Activated CD4-positive, alpha-beta T cell treated with anti-CD3 and anti-CD28 coated beads, Interleukin-2, amount 10 ng/mL, durations not matched to agents 24 days and 14 days (primary cell): Measurements from ENCODE around the gene MAPT. TPM values are rescaled to one million over a fixed set of nuclear protein-coding genes. Genes with fewer than 3 reads are reported as not detected.

Experiments
- DNase-seq: peaks from one replicate; pipeline ENCODE4 v3.0.0; 2022
- H3K27ac Mint-ChIP-seq: one replicate; pipeline ENCODE4 v1.8.0; 2022; ENCODE audit warnings: mild to moderate bottlenecking, mixed read lengths
- H3K27me3 Mint-ChIP-seq: one replicate; pipeline ENCODE4 v1.8.0; 2022; ENCODE audit warnings: mixed read lengths
- H3K36me3 Mint-ChIP-seq: one replicate; pipeline ENCODE4 v1.8.0; 2022; ENCODE audit warnings: low read depth, mild to moderate bottlenecking, mixed read lengths
- H3K4me1 Mint-ChIP-seq: one replicate; pipeline ENCODE4 v1.8.0; 2021; ENCODE audit warnings: mixed read lengths
- H3K4me3 Mint-ChIP-seq: one replicate; pipeline ENCODE4 v1.8.0; 2022; ENCODE audit warnings: mild to moderate bottlenecking, moderate library complexity, mixed read lengths
- H3K9me3 Mint-ChIP-seq: one replicate; pipeline ENCODE4 v1.8.0; 2021; ENCODE audit warnings: mixed read lengths
- intact Hi-C: fragments of 100-400 bp; cut with micrococcal nuclease; formaldehyde crosslinking; loops from one replicate; pipeline ENCODE4 v1.15.1; 2023
- total RNA-seq: library from RNA; stranded (reverse); gene quantifications from 2 replicates; pipeline ENCODE4 v1.2.3, GENCODE V29; 2022

The MAPT gene
- total RNA-seq, 1 donor from 2014 or later, result 0.37 TPM

DNA sequence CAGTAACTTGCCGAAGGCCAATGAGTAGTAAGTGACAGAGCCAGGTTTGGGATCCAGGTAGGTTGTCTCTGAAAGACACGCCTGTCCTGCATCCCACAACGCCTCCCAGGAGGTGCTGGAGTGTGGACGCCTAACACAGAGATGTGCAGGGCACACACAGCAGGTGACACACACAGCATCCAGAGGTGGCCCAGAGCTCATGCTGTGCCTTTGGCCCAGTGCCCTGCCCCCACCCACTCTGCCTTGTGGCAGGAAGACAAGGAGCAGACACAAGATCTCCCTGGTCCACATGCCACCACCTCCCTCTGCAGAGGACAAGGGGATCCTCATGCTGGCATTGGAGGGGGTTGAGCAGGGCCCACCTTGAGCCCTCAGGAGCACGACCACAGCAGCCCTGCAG is 90.0 kb downstream of the MAPT start:
- H3K27me3 Mint-ChIP-seq, result no peaks in the 10 kb centered on the region
- no peak overlapping the region for H3K27ac Mint-ChIP-seq
- H3K36me3 Mint-ChIP-seq, result no peaks in the 10 kb centered on the region
- intact Hi-C loops, result no loop called here
- H3K4me3 Mint-ChIP-seq, result no peak overlapping the region
- no peaks in the 10 kb centered on the region for H3K4me1 Mint-ChIP-seq
- no peaks in the 10 kb centered on the region for H3K9me3 Mint-ChIP-seq
- no peak for DNase-seq

DNA sequence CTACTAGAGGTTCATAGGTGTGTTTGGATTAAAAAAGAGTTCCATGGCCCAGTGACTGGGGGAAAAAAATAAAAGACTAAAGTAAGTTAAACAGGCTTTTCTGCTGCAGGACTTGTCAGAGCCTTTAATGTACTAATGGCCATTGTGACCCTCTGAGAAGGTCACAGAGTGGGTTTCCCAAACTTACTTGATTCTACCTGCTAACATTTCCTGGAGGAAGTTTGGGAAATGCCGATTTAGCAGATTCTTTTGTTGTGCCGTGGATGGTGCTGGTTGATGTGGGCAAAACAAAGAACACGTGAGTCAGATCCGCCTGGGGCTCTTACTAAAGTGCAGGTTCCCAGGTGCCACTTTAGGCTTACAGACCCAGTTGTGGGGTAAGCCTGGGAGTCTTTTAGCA is 91.1 kb downstream of the MAPT start:
- no peak for DNase-seq
- Mint-ChIP-seq H3K27me3 (no peaks in the 10 kb centered on the region), H3K27ac (no peak overlapping the region), H3K9me3 (no peaks in the 10 kb centered on the region), H3K4me3 (no peak overlapping the region), H3K4me1 (no peaks in the 10 kb centered on the region), H3K36me3 (no peaks in the 10 kb centered on the region)
- intact Hi-C loops, result no loop called here

GRCh38 chr17:45986056-45986455 is 91.7 kb downstream of the MAPT start:
- no peak overlapping the region for H3K27ac Mint-ChIP-seq
- no peaks in the 10 kb centered on the region for H3K4me1 Mint-ChIP-seq
- no peaks in the 10 kb centered on the region for H3K36me3 Mint-ChIP-seq
- no peak for DNase-seq
- no peak overlapping the region for H3K4me3 Mint-ChIP-seq
- no peaks in the 10 kb centered on the region for H3K9me3 Mint-ChIP-seq
- intact Hi-C loops, result no loop called here
- no peaks in the 10 kb centered on the region for H3K27me3 Mint-ChIP-seq

GRCh38 chr17:45987706-45988105 is 93.4 kb downstream of the MAPT start:
- Mint-ChIP-seq H3K27me3 (no peaks in the 10 kb centered on the region), H3K4me3 (no peak overlapping the region), H3K4me1 (no peaks in the 10 kb centered on the region), H3K27ac (no peak overlapping the region), H3K9me3 (no peaks in the 10 kb centered on the region), H3K36me3 (no peaks in the 10 kb centered on the region)
- DNase-seq, result no peak
- intact Hi-C loops, result no loop called here

GRCh38 chr17:45989759-45990158 is 95.4 kb downstream of the MAPT start:
- Mint-ChIP-seq H3K27ac (no peak overlapping the region), H3K4me1 (no peaks in the 10 kb centered on the region), H3K27me3 (peaks cover 2% of the 10 kb centered on the region), H3K36me3 (no peaks in the 10 kb centered on the region), H3K9me3 (no peaks in the 10 kb centered on the region), H3K4me3 (no peak overlapping the region)
- DNase-seq, result no peak
- intact Hi-C loops, result no loop called here

DNA sequence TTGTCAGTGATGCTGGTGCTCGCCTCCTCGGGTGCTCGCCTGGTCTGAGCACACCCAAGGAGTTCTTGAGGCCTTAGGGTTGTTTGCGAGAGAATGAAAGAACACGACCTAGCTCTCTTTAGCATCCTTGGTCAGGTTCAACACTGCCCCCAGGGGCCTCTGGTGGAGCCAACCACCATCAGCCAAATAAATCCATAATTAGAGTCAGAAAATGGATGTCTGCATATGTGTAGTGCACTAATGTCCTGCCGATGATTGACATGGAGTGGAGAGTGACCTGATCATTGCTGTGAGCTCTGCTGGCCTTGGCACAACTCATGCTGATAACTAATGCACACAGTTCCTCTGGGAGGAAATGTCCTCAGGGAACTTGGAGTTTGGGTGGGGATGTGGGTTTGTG is 96.5 kb downstream of the MAPT start:
- H3K27ac Mint-ChIP-seq, result no peak overlapping the region
- no peaks in the 10 kb centered on the region for H3K4me1 Mint-ChIP-seq
- no peaks in the 10 kb centered on the region for H3K9me3 Mint-ChIP-seq

GRCh38 chr17:45991341-45991740 is 97.0 kb downstream of the MAPT start:
- H3K27me3 Mint-ChIP-seq, result peaks cover 2% of the 10 kb centered on the region
- no peak for DNase-seq
- no peak overlapping the region for H3K27ac Mint-ChIP-seq
- intact Hi-C loops, result no loop called here
- H3K4me3 Mint-ChIP-seq, result no peak overlapping the region
- no peaks in the 10 kb centered on the region for H3K4me1 Mint-ChIP-seq
- H3K9me3 Mint-ChIP-seq, result no peaks in the 10 kb centered on the region
- no peaks in the 10 kb centered on the region for H3K36me3 Mint-ChIP-seq

More for the DNA sequence above, 96.5 kb downstream of the MAPT start:
- no peak overlapping the region for H3K4me3 Mint-ChIP-seq
- H3K27me3 Mint-ChIP-seq, result peaks cover 2% of the 10 kb centered on the region
- H3K36me3 Mint-ChIP-seq, result no peaks in the 10 kb centered on the region
- intact Hi-C loops, result no loop called here
- no peak for DNase-seq

DNA sequence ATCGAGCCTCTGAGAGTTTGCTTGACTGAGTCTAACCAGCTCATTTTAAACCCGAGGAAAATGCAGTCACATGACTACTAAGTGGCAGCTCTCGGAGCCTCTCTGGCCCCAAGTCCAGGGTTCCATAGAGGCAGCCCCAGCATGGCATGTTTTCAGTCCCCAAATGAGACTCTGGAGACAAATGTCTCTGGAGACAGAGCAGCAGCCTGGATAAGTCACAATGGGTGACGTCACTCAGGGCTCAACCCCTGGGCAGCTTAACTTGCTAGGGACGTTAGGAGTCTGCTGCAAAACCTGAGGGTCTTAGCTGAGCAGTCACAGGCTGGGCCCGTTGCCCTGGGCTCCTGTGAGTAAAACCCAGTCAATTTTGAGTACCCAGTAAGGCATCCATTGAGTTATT is 97.8 kb downstream of the MAPT start:
- DNase-seq, result no peak
- no peaks in the 10 kb centered on the region for H3K36me3 Mint-ChIP-seq
- H3K4me1 Mint-ChIP-seq, result no peaks in the 10 kb centered on the region
- intact Hi-C loops, result no loop called here
- H3K27me3 Mint-ChIP-seq, result peaks cover 2% of the 10 kb centered on the region
- no peak overlapping the region for H3K4me3 Mint-ChIP-seq
- no peak overlapping the region for H3K27ac Mint-ChIP-seq
- no peaks in the 10 kb centered on the region for H3K9me3 Mint-ChIP-seq

DNA sequence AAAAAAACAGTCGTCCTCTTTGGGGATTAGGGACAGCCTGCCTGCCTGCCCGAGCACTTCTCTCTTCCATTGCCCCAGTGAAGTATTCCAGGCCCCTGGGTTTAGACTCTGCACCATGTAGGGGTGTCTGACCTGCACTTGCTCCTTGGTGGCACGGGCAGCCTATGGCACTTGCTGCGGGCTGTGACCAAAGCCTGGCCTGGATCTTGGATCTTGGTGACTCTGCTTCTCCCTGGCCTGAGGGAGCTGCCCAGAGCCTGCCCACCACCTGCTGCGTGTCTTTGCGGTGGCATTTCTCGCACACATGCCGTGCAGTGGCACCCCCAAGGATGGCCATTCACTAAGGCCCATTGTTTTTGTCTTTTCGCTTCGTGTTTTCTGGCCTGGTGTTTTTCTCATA is 98.5 kb downstream of the MAPT start:
- Mint-ChIP-seq H3K27me3 (peaks cover 2% of the 10 kb centered on the region), H3K9me3 (no peaks in the 10 kb centered on the region), H3K4me1 (no peaks in the 10 kb centered on the region), H3K36me3 (no peaks in the 10 kb centered on the region), H3K4me3 (no peak overlapping the region), H3K27ac (no peak overlapping the region)
- no peak for DNase-seq
- intact Hi-C loops, result no loop called here

GRCh38 chr17:45993962-45994627 is 99.7 kb downstream of the MAPT start:
- intact Hi-C loops, result no loop called here
- no peaks in the 10 kb centered on the region for H3K4me1 Mint-ChIP-seq
- H3K27ac Mint-ChIP-seq, result no peak overlapping the region
- no peak for DNase-seq
- H3K4me3 Mint-ChIP-seq, result no peak overlapping the region
- peaks cover 2% of the 10 kb centered on the region for H3K27me3 Mint-ChIP-seq
- H3K9me3 Mint-ChIP-seq, result no peaks in the 10 kb centered on the region
- no peaks in the 10 kb centered on the region for H3K36me3 Mint-ChIP-seq

- intact Hi-C loops, result no loop called here
- H3K27me3 Mint-ChIP-seq, result peaks cover 2% of the 10 kb centered on the region
- H3K9me3 Mint-ChIP-seq, result no peaks in the 10 kb centered on the region
- H3K4me3 Mint-ChIP-seq, result no peak overlapping the region
- H3K36me3 Mint-ChIP-seq, result no peaks in the 10 kb centered on the region
- H3K27ac Mint-ChIP-seq, result no peak overlapping the region
- no peak for DNase-seq
- H3K4me1 Mint-ChIP-seq, result no peaks in the 10 kb centered on the region
These were observed 100.6 kb downstream of the MAPT start for GRCh38 chr17:45994987-45995386.

GRCh38 chr17:45995627-45996270 is 101.4 kb downstream of the MAPT start:
- intact Hi-C loops, result no loop called here
- DNase-seq, result no peak
- no peak overlapping the region for H3K27ac Mint-ChIP-seq
- no peaks in the 10 kb centered on the region for H3K9me3 Mint-ChIP-seq
- no peaks in the 10 kb centered on the region for H3K36me3 Mint-ChIP-seq
- no peaks in the 10 kb centered on the region for H3K4me1 Mint-ChIP-seq
- H3K4me3 Mint-ChIP-seq, result no peak overlapping the region
- peaks cover 2% of the 10 kb centered on the region for H3K27me3 Mint-ChIP-seq

DNA sequence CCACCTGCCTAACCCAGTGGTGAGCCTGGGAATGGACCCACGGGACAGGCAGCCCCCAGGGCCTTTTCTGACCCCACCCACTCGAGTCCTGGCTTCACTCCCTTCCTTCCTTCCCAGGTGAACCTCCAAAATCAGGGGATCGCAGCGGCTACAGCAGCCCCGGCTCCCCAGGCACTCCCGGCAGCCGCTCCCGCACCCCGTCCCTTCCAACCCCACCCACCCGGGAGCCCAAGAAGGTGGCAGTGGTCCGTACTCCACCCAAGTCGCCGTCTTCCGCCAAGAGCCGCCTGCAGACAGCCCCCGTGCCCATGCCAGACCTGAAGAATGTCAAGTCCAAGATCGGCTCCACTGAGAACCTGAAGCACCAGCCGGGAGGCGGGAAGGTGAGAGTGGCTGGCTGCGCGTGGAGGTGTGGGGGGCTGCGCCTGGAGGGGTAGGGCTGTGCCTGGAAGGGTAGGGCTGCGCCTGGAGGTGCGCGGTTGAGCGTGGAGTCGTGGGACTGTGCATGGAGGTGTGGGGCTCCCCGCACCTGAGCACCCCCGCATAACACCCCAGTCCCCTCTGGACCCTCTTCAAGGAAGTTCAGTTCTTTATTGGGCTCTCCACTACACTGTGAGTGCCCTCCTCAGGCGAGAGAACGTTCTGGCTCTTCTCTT is 102.1 kb downstream of the MAPT start:
- Mint-ChIP-seq H3K27ac (no peak overlapping the region), H3K36me3 (no peaks in the 10 kb centered on the region), H3K27me3 (peaks cover 2% of the 10 kb centered on the region), H3K4me1 (no peaks in the 10 kb centered on the region), H3K9me3 (no peaks in the 10 kb centered on the region), H3K4me3 (no peak overlapping the region)
- DNase-seq, result no peak
- intact Hi-C loops, result no loop called here

DNA sequence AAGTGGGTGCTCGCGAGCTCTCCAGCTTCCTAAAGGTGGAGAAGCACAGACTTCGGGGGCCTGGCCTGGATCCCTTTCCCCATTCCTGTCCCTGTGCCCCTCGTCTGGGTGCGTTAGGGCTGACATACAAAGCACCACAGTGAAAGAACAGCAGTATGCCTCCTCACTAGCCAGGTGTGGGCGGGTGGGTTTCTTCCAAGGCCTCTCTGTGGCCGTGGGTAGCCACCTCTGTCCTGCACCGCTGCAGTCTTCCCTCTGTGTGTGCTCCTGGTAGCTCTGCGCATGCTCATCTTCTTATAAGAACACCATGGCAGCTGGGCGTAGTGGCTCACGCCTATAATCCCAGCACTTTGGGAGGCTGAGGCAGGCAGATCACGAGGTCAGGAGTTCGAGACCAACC is 102.8 kb downstream of the MAPT start:
- H3K36me3 Mint-ChIP-seq, result no peaks in the 10 kb centered on the region
- no peak overlapping the region for H3K4me3 Mint-ChIP-seq
- intact Hi-C loops, result no loop called here
- no peaks in the 10 kb centered on the region for H3K9me3 Mint-ChIP-seq
- peaks cover 2% of the 10 kb centered on the region for H3K27me3 Mint-ChIP-seq
- no peak overlapping the region for H3K27ac Mint-ChIP-seq
- DNase-seq, result no peak
- H3K4me1 Mint-ChIP-seq, result no peaks in the 10 kb centered on the region
